Measurements from ENCODE around the gene ZBTB21. TPM values are rescaled to one million over a fixed set of nuclear protein-coding genes. Genes with fewer than 3 reads are reported as not detected.

ZBTB21 gene
- total and polyA plus RNA-seq, 2 of the 4 experiments (the other 2 are of a cell fraction), result 6.8 to 12.0 TPM

GRCh38 chr21:41983229-41983628, 26.9 kb downstream of the ZBTB21 start:
- H3K27me3 ChIP-seq (ENCODE audit: control insufficient read depth, insufficient read depth, low read length), result no peaks in the 10 kb centered on the region
- H3K18ac ChIP-seq (ENCODE audit: low read depth, low read length), result no peak overlapping the region
- ChIA-PET CTCF (no interaction called here), POLR2A (ENCODE audit: unreplicated experiment) (no interaction called here)
- H3K36me3 ChIP-seq (ENCODE audit: control insufficient read depth, insufficient read depth, low read length), result no peaks in the 10 kb centered on the region
- H2BK5ac ChIP-seq (ENCODE audit: low read depth, low read length, poor library complexity, severe bottlenecking), result no peak overlapping the region
- no peak overlapping the region for H3K56ac ChIP-seq (ENCODE audit: extremely low read depth, insufficient read depth, low read length)
- peaks cover 9% of the 10 kb centered on the region for H3K9me3 ChIP-seq (ENCODE audit: control insufficient read depth, insufficient read depth, low read length)
- no peak overlapping the region for H4K91ac ChIP-seq (ENCODE audit: insufficient read depth, low read depth, low read length)
- no peaks in the 10 kb centered on the region for H3K9me1 ChIP-seq (ENCODE audit: insufficient read depth, low read length)
- no peak overlapping the region for H2AFZ ChIP-seq (replicated peaks; ENCODE audit: low read length, poor library complexity)
- no peak overlapping the region for H3K4ac ChIP-seq (ENCODE audit: low read depth, low read length)
- H3K4me2 ChIP-seq (ENCODE audit: low read depth, low read length), result no peak overlapping the region
- peaks cover 0 to 2% of the 10 kb centered on the region in 2 experiments; a peak in 1 of 4 replicates for H3K79me1 ChIP-seq (ENCODE audit: low read depth in 1 of 2, low read length in 2 of 2)
- WGBS, 2 experiments (ENCODE audit: extremely low coverage in 2 of 2, insufficient read length in 1 of 2), result no CpG with 5 or more reads among the region's 1 CpG
- no peak for DNase-seq
- ATAC-seq (ENCODE audit: low read depth), result no peak
- no peaks in the 10 kb centered on the region for H4K20me1 ChIP-seq (ENCODE audit: insufficient read depth, low read length)
- no peak overlapping the region for H4K8ac ChIP-seq (ENCODE audit: low read depth in 2 of 2, low read length in 2 of 2)
- H3K4me3 ChIP-seq (ENCODE audit: insufficient read depth, low read depth, low read length), result no peak overlapping the region
- no peak overlapping the region for H2BK15ac ChIP-seq (ENCODE audit: low read depth, low read length)
- no peak overlapping the region for H4K5ac ChIP-seq (ENCODE audit: low read depth, low read length)
- intact Hi-C loops (cut with micrococcal nuclease), result no loop called here
- no peak for TF ChIP-seq RAD21 (IDR thresholded peaks at IDR 0.05; ENCODE audit: low read length)
- no peak for TF ChIP-seq BHLHE40 (IDR thresholded peaks at IDR 0.05; ENCODE audit: low read depth, low read length)
- TF ChIP-seq FOS (IDR thresholded peaks at IDR 0.05; ENCODE audit: low read depth, low read length), result no peak
- no peak for TF ChIP-seq CTCF (conservative IDR thresholded peaks at IDR 0.05; ENCODE audit: low read depth, low read length)
- TF ChIP-seq POLR2A (IDR thresholded peaks at IDR 0.05; ENCODE audit: low read depth, low read length), result no peak
- no peak overlapping the region for H3K27ac ChIP-seq (ENCODE audit: insufficient read depth, low read length)
- no peak overlapping the region for H2BK20ac ChIP-seq (ENCODE audit: low read depth, low read length)
- H2AK9ac ChIP-seq (replicated peaks; ENCODE audit: low read depth, low read length, poor library complexity), result no peak overlapping the region
- H3K9ac ChIP-seq (ENCODE audit: low read depth, low read length), result no peak overlapping the region
- dilution Hi-C loops (cut with HindIII; ENCODE audit: low sequenced_read_pairs, unreplicated experiment), result no loop called here
- in situ Hi-C loops (cut with MboI; ENCODE audit: low sequenced_read_pairs), result no loop called here
- no peak overlapping the region for H2BK120ac ChIP-seq (ENCODE audit: low read depth, low read length)
- no peaks in the 10 kb centered on the region for H3K4me1 ChIP-seq (ENCODE audit: control insufficient read depth, insufficient read depth, low read length)
- no peak overlapping the region for H2AK5ac ChIP-seq (ENCODE audit: low read depth, low read length)
- no TSS peak for BruUV-seq (replicated peaks)
- no peak overlapping the region for H3K14ac ChIP-seq (replicated peaks; ENCODE audit: low read depth, low read length)
- no peak overlapping the region for H3K23ac ChIP-seq (ENCODE audit: low read depth, low read length)
